ENCODE results near the gene PLA2G2D. TPM values are rescaled to one million over a fixed set of nuclear protein-coding genes. Genes with fewer than 3 reads are reported as not detected.
"Not testable (repeated sequence)": the region's sequence is repeated elsewhere in the genome, so short reads cannot be mapped to it uniquely, and the experiment has no call there.

Gene PLA2G2D
- polyA plus RNA-seq, 4 donors: 0.08 to 0.11 TPM; not detected in 2

DNA sequence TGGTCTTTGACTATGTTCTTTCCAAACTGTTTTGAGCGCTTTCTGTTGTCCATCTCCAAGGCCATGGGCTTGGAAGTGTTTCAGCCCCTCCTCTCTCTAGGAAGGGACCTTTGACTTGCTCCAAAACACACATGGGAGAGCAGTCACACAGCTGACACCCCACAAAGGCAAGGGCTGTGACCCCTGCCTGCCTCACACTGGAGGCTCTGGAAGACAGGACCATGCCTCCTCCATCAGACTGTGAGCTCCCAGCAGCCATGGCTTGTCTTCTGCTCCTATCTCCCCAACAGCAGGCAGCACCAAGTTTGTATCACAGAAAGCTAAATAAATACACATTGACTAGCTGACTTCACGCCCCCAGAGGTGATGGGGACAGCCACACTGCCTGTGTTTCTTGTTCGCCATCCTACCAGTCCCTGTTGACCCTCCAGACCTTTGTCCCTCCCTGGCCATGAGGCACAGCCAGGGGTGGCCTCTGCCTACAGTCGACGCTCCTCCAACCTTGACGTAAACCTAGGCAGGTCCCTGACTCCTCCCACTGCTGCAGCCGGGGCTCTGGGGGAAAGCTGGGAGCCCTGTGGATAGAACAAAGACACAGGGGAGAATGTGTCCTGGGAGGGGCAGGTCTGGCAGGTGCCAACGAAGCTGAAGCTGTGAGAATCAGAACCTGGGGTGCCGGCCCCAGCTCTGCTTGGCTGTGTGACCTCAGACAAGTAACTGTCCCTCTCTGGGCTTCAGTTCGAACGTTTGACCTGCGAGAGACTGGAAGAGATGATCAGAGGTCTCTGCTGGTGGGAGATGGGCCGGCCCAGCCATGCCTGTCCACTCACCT is 24.6 kb upstream of the PLA2G2D start:
- no peak for DNase-seq (ENCODE audit: low read depth in 4 of 4, low spot score in 3 of 4)

DNA sequence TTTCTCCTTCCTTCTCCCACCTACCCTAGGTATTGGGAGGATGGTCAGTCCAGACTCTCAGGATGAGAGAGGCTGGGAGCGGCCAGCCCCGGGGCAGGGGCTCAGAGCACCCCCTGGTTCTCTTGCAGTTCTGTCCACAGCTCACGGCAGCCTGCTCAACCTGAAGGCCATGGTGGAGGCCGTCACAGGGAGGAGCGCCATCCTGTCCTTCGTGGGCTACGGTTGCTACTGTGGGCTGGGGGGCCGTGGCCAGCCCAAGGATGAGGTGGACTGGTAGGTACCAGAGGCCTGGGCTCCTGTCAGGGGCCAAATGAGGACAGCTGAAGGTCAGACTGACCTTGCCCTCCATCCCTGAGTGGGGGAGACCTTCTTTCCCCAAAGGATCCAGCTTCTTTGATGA is 24.0 kb upstream of the PLA2G2D start:
- DNase-seq (ENCODE audit: low read depth in 4 of 4, low spot score in 3 of 4): no peak

DNA sequence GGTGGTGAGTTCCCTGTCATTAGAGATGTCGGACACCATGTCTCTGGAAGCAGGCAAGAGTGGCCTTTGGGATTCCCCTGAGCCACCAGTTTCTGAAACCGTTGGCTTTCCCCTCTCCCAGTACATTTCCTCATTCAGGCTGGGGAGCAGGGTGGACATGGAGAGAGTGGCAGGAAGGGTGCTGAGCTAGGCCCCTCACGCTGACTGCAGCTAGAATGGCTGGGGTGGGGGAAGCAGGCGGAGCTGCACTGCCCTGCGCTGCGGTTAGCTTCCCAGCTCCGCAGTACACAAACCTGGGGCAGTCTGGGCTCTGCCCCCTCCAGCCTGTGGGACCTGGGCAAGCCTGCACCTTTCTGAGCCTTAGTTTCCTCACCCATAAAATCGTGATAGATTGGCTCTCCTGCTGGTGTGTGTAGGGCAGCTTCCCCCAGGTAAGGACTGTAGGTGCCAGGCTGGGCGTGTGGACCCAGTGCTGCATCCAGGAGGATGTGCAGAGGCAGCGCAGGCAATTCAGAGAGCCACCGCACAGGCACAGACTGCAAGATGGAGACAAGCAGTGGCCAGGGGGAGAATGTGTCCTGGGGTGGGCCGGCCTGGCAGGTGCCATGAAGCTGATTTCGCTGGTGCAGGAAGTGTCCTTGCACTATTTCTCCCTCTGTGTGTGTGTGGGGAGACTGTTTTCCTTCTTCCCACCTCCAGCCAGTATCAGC is 22.8 kb upstream of the PLA2G2D start:
- no peak for DNase-seq (ENCODE audit: low read depth in 4 of 4, low spot score in 3 of 4)

DNA sequence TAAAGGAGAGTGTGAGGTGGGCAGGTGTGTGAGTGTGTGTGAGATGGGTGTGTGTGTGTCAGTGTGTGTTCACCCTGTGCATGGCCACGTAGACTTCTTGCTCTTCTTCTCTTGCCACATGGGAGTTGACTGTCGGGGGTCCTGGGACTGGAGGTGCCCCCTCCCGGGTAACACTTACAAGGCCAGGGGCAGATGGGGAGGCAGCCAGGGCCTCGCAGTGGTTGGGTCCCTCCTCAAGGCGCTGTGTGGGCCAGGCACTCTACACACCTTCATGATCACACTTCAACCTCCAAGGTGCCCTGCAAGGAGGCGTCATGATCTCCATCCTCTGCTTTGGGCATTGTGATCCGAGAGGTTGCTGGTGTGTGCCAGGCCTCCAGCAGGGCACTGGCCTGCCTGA is 22.1 kb upstream of the PLA2G2D start:
- DNase-seq (ENCODE audit: low read depth in 4 of 4, low spot score in 3 of 4): no peak

DNA sequence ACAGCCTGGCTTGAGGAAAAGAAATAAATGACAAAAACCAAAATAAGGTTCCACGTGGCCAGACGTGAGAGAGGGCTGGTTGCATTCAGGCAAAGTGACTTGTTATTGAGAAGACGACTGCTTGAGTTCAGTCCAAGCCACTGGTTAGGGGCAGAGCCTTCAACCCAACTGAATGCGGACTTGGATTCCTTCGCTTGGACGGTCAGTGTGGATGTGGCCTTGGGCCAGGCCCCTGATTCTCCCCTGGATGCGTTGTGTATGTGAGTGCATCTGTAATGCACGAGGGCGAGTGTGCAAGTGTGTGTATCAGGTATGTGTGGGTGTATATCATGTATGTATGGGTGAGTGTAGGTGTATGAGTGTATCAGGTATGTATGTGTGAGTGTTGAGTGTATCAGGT is 21.7 kb upstream of the PLA2G2D start:
- DNase-seq (ENCODE audit: low read depth in 4 of 4, low spot score in 3 of 4): no peak

DNA sequence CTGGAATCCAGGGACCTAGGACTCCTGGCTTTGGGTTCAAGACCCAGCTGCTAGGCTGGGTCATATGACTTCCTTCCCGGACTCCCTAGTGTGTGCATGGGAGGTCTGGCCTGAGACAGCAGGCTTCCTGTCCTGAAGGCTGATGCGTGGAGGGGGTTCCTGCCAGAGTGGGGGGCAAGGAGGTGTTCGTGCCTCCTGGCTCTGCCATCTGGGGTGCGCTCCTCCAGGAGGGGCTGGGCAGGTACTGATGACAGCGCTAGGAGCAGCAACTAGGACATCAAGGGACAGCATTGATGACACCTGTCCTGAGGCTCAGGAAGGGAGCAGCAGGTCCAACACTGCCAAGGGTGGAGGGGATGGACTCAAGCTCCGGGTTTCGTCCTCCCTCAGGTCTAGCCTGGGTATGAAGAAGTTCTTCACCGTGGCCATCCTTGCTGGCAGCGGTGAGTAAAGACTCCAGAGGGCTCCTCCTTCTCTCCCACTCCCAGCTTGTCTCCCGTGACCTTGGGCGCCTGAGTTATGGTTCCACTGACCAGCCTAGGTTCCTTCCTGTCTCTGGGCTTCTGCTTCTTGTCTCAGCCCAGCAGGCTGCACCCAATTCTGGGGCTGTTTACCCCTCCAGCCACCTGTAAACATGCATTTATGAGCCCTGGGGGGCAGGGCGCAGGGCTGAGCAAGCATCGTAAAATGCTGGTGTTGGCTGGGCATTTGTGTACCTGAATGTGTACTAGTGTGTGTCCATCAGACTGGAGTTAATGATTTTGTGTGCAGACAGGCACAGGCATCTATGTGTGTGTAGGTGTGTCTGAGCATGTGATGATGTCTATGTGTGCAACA is 20.7 kb upstream of the PLA2G2D start:
- no peak for DNase-seq (ENCODE audit: low read depth in 4 of 4, low spot score in 3 of 4)

DNA sequence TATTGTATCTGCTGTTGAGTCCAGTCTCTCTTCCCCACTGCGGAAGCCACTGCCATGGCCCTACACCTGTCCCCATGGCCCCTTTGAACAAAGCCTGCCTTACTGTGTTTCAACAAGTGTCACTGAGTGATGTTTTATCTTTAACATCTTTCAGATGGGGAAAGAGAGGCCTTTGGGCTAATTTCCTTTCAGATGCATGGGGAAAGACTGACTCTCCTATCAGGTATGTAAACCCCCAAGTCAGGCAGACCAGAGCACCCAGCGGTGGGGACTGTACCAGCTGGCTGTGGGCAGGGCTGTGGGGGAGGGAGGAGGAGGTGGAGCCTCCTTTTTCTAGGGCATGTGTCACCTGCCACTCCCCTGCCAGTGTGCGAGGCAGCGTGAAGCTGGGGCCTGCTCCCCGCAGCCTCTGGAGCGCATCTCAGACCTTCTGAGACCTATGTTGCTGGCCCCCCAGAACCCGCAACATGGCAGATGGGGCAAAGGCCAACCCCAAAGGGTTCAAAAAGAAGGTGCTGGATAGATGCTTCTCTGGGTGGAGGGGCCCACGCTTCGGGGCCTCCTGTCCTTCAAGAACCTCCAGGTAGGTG is 19.7 kb upstream of the PLA2G2D start, which contains the start of gene PLA2G2F:
Gene PLA2G2F, plus strand, starts transcription at position 363 of the 590 bp plus-strand sequence. Its CDS starts 105 bp downstream, at position 468.
- DNase-seq (ENCODE audit: low read depth in 4 of 4, low spot score in 3 of 4): no peak

DNA sequence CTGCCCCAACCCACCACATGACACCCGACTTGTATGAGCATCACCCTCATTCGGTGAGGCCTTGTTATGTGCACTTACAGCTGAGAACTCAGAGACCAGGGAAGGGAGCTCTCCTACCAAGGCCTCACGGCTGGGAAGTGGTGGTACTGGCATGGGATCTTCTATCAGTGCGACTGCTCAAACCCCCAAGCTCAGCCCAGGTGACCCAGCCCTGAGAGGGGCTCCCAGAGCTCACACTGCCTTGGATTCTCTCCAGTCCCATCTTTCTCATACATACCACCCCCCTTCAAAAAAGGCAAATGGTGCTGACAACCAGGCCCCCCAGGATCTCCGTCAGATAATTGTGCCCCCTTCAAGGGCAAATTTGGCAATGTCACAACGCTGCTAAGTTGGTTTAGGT is 19.0 kb upstream of the PLA2G2D start:
- no peak for DNase-seq (ENCODE audit: low read depth in 4 of 4, low spot score in 3 of 4)

DNA sequence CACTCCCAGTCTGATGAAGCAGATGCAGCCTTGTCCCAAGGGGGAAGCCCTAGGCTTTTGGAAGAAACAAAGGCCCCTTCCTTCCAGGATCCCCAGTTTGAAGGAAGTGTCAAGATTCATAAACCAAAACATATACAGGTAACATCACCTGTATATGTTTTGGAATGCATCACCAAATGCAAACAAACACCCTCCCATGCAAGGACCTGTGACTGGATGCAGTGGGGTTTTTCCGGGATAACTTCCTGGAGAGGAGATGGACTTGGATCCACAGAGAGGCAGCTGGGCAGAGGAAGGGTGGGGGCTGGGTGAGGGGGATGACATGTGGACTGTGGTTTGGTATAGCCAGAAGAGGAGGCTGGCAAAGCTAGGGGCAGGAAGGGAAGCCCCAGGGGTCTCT is 18.3 kb upstream of the PLA2G2D start:
- no peak for DNase-seq (ENCODE audit: low read depth in 4 of 4, low spot score in 3 of 4)

DNA sequence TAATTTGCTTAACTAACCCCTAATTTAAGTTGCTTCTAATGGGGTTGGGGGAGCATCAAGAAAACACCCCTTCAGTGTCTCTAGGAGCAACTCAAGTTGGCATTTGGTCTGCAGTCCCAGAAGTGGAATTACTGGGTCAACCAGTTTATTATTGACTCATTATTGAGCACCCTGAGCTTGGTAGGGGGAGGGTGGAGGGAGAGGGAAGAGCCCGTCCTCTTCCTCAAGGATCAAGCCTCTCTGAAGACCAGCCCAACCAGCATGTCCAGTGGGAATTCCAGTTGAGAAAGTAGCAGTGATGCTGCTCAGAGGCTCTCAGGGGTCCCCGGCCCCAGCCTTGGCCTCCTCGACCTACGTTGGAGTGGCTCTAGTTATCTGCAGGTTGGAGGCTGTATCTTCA is 17.7 kb upstream of the PLA2G2D start:
- DNase-seq (ENCODE audit: low read depth in 4 of 4, low spot score in 3 of 4): no peak

DNA sequence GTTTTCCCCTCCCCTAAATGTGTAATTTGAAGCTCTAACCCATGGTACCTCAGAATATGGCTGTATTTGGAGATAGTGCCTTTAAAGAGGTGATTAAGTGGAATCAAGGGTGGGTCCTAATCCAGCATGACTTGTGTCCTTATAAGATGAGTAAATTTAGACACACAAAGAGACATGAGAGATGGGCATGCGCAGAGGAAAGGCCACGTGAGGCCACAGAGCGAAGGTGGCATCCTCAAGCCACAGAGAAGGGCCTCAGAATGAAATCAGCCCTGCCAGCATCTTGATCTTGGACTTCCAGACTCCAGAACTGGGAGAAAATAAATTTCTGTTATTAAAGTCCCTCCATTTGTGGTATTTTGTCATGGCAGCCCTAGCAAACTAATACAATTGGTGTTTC is 16.9 kb upstream of the PLA2G2D start:
- DNase-seq (ENCODE audit: low read depth in 4 of 4, low spot score in 3 of 4): no peak

DNA sequence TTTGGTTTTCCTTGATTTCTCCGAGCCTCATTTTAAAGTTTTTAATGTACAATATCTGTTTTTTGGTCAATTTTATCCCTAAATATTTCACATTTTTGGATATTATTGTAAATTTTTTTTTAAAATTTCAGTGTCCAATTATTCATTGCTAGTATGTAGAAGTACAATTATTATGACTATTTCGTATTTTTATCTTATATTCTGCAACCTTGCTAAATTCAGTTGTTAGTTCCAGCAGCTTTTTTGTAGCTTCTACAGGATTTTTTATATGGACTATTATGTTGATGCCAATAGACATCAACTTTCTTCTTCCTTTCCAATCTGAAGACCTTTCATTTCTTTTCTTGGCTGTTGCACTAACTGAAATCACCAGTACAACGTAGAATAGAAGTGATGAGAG is 15.7 kb upstream of the PLA2G2D start:
- no peak for DNase-seq (ENCODE audit: low read depth in 4 of 4, low spot score in 3 of 4)

DNA sequence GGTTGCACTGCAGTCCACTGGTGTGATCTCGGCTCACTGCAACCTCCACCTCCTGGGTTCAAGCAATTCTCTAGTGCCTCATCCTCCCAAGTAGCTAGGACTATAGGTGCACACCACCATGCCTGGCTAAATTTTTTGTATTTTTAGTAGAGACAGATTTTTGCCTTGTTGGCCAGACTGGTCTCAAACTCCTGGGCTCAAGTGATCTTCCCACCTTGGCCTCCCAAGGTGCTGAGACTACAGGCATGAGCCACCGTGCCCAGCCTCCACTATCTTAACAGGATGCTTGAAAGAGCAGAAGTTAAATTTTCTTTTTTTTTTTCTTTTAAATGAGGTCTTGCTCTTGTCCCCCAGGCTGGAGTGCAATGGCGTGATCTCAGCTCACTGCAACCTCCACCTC is 11.2 kb upstream of the PLA2G2D start:
- DNase-seq (ENCODE audit: low read depth in 4 of 4, low spot score in 3 of 4): not testable (repeated sequence)

DNA sequence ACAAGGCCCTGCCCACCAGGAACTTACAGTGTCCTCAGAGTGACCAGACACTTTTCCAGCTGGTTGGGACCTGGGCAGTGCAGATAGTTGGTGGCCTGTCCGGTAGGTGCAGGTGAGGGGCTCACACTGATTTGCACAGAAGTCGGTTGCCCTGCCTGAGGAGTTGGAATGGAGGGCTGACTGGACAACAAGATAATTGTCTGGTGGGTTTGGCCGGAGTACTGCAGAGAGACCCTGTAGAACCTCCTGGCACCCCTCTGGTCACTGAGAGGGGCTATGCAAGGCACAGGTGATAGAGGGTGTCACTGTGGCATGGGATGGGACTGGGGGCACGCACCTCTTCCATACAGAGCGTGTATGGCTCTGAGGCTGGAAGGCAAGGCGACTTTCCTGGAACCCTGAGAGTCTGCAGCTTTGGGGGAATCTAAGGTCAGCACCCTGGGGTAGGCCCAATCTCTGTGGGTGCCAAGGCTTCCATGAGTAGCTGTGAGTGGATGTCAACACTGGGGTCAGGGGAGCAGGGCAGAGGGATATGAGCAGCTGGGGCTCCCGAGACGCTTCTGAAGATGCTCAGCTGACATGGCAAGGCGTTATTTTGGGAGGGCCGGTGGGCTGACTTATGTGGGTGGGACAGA is 7.6 kb upstream of the PLA2G2D start:
- no peak for DNase-seq (ENCODE audit: low read depth in 4 of 4, low spot score in 3 of 4)

DNA sequence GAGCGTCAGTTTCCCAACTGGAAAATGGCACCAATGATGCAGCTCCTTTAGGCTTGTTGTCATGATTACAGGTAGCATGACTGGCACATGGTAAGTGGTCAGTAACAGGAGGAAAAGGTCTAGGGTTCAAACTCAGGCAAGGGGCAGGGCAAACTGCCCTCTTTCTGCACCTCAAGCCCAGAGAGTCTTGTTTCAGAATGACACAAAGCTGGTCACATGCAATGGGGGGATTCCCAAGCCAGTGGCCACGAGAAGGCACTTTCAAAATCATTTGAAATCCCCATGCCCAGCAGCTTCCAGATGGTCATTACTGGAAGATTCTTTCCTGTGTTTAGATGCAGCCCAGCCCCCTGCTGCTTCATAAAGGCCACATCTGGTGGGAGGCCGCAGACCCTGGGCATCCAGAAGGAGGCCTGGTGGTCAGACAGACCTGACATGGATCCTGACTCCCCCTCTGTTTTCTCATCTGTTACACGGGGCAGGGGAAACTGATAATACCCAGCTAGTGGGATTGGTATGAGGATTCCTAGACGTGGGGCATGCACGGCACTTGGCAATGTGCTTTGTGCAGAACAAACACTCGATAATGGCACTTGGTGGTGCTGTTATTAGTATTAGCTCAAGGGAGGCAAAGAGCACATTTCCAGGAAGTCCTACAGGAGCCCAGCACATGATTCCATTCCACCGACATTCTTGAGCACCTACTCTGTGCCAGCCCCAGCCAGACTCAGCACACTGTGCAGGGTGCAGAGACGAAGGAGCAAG is 6.9 kb upstream of the PLA2G2D start:
- DNase-seq (ENCODE audit: low read depth in 4 of 4, low spot score in 3 of 4): no peak

DNA sequence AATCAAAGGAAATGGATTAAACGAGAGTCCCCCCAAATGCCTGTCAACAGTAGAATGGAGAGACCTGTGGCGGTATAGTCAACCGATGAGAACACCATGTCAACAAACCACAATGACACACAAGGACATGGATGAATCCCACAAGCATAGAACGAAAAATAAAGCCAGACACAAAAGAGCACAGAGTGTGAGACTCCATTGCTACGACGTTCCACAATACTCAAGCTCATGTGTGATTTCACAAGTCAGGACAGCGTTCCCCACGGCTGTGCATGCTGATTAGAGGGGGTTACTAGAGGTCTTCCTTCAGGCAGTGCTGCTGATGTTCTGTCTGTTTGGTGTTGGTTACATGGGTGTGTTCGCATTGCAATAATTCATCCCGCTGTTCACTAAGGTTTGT is 5.8 kb upstream of the PLA2G2D start:
- DNase-seq (ENCODE audit: low read depth in 4 of 4, low spot score in 3 of 4): no peak

DNA sequence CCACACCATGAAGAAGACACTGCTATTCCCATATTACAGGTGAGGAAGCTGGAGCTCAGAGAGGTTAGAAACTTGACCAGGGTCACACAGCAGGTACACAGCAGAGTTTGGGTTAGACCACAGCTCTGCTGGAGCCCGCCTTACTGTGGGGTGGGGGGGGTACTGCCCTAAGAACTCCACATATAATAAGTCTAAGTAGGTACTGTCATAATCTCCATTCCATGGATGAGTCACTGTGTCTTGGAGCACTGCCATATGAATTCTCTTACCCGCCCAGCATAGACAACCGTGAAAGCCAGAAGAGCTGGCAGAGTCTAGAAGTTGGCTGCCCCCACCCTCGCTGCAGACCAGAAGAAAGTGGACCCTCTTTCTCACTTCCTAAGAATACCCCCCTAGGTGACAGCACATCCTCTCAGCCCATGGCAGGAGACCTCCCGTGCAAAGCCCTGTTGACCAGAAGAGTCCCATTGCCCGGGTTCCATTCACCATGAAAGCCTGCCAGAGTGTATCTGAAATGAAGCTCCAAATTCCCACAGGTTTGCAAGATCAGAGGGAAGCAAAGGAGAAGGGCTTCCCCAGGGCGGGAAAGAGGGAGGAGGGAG is 5.2 kb upstream of the PLA2G2D start:
- no peak for DNase-seq (ENCODE audit: low read depth in 4 of 4, low spot score in 3 of 4)

DNA sequence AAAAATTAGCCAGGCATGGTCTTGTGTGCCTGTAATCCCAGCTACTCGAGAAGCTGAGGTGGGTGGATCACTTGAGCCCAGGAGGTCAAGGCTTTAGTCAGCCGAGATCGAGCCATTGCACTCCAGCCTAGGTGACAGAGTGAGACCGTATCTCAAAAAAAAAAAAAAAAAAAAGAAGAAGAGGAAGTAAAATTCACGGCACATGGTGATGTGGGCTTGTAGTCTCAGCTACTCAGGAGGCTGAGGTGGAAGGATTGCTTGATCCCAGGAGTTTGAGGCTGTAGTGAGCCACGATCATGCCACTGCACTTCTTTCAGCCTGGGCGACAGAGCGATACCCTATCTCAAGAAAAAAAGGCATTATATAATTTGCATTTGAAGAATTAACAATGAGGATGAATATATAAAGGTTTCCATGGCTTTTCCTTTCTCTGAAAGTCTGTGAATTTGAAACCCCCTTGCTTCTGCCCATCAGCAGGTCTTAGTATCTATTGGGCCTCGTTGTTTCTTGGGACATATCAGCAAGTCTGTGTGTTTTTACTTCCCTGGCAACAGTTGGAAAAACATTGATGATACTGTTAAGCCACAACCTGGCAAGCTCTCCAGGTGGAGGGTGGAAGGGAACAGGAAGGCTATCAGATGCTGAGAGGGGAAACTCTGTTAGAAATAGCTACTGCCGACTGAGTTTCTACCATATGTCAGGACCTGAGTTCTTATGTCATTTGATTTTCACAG is 4.6 kb upstream of the PLA2G2D start:
- no peak for DNase-seq (ENCODE audit: low read depth in 4 of 4, low spot score in 3 of 4)

DNA sequence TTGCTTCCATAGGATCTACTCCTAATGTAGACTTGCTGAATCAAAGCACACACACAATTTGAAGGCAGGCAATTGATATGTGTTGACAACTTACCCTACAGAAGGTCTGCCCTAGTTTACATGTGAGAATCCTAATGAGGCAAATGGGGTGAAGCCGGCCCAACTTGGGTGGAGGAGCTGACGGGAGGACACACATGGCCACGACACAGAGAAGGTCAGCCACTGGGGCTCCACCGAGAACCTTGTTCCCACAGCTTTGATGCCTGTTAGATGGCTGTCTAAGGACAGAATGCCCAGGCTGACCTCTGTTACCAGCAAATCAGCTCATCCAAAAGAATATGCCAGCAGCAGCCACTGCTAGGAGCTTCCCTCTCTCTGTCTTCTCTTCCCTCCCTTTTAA is 1.5 kb upstream of the PLA2G2D start:
- DNase-seq (ENCODE audit: low read depth in 4 of 4, low spot score in 3 of 4): no peak
